ENCODE data around the gene SHISAL1.

DNA sequence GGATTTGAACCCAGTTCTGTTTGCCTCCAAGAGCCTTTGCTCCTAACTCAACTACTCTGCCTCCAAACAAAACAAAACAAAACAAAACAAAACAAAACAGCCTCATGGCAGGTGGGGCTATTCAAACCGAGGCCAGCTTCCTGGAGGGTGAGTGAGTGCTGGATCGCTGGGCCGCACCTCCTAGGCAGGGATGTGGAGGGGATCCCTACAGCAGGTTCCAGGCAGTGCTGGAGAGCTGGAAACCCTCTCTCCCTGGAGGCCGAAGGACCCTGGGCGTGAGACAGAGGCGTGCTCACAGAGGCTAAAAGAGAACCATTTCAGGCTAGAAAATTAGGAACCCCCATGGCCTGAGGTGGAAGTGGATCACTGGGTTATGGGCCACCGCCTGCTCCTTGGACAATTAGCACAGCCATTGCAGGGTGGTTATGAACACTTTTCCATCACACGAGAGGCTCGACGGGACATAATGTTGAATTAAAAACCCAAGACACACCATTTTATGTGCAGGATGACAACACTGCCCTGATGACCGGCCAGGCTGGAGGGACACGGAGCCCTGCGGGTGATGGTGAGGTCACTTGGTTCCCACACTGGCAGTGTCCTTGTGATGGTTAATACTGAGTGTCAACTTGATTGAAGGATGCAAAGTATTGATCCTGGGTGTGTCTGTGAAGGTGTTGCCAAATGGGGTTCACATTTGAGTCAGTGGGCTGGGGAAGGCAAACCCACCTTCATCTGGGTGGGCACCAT lies 35.2 kb downstream of the SHISAL1 start:
- TF ChIP-seq, protein P1, sequence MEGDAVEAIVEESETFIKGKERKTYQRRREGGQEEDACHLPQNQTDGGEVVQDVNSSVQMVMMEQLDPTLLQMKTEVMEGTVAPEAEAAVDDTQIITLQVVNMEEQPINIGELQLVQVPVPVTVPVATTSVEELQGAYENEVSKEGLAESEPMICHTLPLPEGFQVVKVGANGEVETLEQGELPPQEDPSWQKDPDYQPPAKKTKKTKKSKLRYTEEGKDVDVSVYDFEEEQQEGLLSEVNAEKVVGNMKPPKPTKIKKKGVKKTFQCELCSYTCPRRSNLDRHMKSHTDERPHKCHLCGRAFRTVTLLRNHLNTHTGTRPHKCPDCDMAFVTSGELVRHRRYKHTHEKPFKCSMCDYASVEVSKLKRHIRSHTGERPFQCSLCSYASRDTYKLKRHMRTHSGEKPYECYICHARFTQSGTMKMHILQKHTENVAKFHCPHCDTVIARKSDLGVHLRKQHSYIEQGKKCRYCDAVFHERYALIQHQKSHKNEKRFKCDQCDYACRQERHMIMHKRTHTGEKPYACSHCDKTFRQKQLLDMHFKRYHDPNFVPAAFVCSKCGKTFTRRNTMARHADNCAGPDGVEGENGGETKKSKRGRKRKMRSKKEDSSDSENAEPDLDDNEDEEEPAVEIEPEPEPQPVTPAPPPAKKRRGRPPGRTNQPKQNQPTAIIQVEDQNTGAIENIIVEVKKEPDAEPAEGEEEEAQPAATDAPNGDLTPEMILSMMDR (IDR thresholded peaks at IDR 0.05; ENCODE audit: insufficient read depth, low read length), result no peak
- TF ChIP-seq POLR2AphosphoS5 (IDR thresholded peaks at IDR 0.05; ENCODE audit: low read depth) (no peak), SPI1 (IDR thresholded peaks at IDR 0.05; ENCODE audit: borderline replicate concordance, low read depth) (no peak), GABPA (IDR thresholded peaks at IDR 0.05; ENCODE audit: low read depth) (no peak)
- TF ChIP-seq, protein P2, sequence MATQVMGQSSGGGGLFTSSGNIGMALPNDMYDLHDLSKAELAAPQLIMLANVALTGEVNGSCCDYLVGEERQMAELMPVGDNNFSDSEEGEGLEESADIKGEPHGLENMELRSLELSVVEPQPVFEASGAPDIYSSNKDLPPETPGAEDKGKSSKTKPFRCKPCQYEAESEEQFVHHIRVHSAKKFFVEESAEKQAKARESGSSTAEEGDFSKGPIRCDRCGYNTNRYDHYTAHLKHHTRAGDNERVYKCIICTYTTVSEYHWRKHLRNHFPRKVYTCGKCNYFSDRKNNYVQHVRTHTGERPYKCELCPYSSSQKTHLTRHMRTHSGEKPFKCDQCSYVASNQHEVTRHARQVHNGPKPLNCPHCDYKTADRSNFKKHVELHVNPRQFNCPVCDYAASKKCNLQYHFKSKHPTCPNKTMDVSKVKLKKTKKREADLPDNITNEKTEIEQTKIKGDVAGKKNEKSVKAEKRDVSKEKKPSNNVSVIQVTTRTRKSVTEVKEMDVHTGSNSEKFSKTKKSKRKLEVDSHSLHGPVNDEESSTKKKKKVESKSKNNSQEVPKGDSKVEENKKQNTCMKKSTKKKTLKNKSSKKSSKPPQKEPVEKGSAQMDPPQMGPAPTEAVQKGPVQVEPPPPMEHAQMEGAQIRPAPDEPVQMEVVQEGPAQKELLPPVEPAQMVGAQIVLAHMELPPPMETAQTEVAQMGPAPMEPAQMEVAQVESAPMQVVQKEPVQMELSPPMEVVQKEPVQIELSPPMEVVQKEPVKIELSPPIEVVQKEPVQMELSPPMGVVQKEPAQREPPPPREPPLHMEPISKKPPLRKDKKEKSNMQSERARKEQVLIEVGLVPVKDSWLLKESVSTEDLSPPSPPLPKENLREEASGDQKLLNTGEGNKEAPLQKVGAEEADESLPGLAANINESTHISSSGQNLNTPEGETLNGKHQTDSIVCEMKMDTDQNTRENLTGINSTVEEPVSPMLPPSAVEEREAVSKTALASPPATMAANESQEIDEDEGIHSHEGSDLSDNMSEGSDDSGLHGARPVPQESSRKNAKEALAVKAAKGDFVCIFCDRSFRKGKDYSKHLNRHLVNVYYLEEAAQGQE (IDR thresholded peaks at IDR 0.05; ENCODE audit: insufficient replicate concordance, low read depth), result no peak

Data from HL-60 (cell line).